ENCODE data around the gene CTU2.

GRCh38 chr16:88665570-88665969 lies 40.7 kb upstream of the CTU2 start:
- TF ChIP-seq, protein P1, sequence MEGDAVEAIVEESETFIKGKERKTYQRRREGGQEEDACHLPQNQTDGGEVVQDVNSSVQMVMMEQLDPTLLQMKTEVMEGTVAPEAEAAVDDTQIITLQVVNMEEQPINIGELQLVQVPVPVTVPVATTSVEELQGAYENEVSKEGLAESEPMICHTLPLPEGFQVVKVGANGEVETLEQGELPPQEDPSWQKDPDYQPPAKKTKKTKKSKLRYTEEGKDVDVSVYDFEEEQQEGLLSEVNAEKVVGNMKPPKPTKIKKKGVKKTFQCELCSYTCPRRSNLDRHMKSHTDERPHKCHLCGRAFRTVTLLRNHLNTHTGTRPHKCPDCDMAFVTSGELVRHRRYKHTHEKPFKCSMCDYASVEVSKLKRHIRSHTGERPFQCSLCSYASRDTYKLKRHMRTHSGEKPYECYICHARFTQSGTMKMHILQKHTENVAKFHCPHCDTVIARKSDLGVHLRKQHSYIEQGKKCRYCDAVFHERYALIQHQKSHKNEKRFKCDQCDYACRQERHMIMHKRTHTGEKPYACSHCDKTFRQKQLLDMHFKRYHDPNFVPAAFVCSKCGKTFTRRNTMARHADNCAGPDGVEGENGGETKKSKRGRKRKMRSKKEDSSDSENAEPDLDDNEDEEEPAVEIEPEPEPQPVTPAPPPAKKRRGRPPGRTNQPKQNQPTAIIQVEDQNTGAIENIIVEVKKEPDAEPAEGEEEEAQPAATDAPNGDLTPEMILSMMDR (IDR thresholded peaks at IDR 0.05; ENCODE audit: poor library complexity, severe bottlenecking) = no peak
- TF ChIP-seq EZH2 (IDR thresholded peaks at IDR 0.05; ENCODE audit: borderline replicate concordance, insufficient read depth, low read length, poor library complexity, severe bottlenecking) (no peak), RAD21 (conservative IDR thresholded peaks at IDR 0.05) (no peak), REST (IDR thresholded peaks at IDR 0.05; ENCODE audit: borderline replicate concordance) (no peak), POLR2AphosphoS5 (IDR thresholded peaks at IDR 0.05) (no peak), EP300 (conservative IDR thresholded peaks at IDR 0.05; ENCODE audit: poor library complexity, severe bottlenecking) (no peak), TAF1 (IDR thresholded peaks at IDR 0.05; ENCODE audit: low read depth) (no peak), MXI1 (conservative IDR thresholded peaks at IDR 0.05; ENCODE audit: poor library complexity, severe bottlenecking) (no peak)

All from neural cell (in vitro differentiated cells).